A549 (cell line): ENCODE data around the gene DISC1.

Source experiments
- EP300 ChIP-seq, 2 experiments: fragments of >200 bp; sonication (Bioruptor Twin); formaldehyde crosslinking; IDR thresholded peaks; 2 replicates in 1 of 2; 3 replicates in 1 of 2; pipeline ENCODE4 v1.6.1; 2016 to 2017
- NR3C1 ChIP-seq: fragments of >200 bp; sonication (Bioruptor Twin); formaldehyde crosslinking; IDR thresholded peaks from 3 replicates; pipeline ENCODE4 v1.6.1; 2017
- SMC3 ChIP-seq: fragments of >200 bp; sonication (Bioruptor Twin); formaldehyde crosslinking; IDR thresholded peaks from 3 replicates; pipeline ENCODE4 v1.6.1; 2018; ENCODE audit warnings: inconsistent platforms
- TF ChIP-seq, protein P1 (sequence below): fragments of >200 bp; sonication (Bioruptor Twin); formaldehyde crosslinking; IDR thresholded peaks from 3 replicates; pipeline ENCODE4 v1.5.1; 2016

DNA sequence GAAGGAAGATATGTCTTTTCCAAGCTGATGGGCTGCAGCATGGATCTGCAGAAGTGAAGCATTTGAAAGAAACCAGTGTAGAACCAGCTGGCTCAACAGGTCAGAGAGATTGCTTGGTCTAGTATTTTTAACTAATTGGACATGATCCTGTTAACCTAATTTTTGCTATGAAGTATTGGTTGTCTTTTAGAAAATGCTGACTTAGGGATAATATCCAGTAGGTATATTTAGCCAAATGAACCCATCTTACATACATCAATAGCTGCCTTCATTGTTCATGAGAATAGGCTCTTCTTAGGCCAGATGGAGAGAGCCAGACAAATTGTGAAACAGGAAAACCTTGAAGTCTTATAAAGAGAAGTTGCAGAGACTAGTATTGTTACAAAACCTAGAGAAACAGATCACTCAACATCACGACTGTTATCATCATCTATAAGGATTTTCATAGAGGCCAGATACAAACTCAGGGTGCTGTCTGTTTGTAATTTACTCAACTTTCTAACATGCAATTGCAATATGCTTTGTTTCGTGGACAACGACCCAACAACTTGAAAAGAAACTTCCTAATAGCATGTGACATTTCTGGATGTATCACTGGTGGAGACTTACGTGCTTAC, 148.2 kb downstream of the DISC1 start:
- TF ChIP-seq NR3C1 (no peak), EP300 (IDR thresholded peaks at IDR 0.05) (no peak), SMC3 (no peak)
- TF ChIP-seq, protein P1, sequence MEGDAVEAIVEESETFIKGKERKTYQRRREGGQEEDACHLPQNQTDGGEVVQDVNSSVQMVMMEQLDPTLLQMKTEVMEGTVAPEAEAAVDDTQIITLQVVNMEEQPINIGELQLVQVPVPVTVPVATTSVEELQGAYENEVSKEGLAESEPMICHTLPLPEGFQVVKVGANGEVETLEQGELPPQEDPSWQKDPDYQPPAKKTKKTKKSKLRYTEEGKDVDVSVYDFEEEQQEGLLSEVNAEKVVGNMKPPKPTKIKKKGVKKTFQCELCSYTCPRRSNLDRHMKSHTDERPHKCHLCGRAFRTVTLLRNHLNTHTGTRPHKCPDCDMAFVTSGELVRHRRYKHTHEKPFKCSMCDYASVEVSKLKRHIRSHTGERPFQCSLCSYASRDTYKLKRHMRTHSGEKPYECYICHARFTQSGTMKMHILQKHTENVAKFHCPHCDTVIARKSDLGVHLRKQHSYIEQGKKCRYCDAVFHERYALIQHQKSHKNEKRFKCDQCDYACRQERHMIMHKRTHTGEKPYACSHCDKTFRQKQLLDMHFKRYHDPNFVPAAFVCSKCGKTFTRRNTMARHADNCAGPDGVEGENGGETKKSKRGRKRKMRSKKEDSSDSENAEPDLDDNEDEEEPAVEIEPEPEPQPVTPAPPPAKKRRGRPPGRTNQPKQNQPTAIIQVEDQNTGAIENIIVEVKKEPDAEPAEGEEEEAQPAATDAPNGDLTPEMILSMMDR = no peak
